K562 (cell line): ENCODE results near the gene ALDH16A1. TPM values are rescaled to one million over a fixed set of nuclear protein-coding genes. Genes with fewer than 3 reads are reported as not detected.
A peak's percentile ranks its signal among the peaks of the same experiment; 100 is the strongest.

Experiments
- ATAC-seq: fragments of 200-7000 bp; cut with Tn5 transposase; 3 replicates; pipeline ENCODE4 v1.9.1; 2020; ENCODE audit warnings: moderate library complexity
- BruUV-seq: library from RNA; stranded (reverse); fragments of 400-500 nt; replicated peaks from 2 replicates; lab custom pipeline; 2021; lab: Mats Ljungman, UMichigan
- CTCF ChIA-PET: fragments of 300-600 bp; formaldehyde crosslinking; extraction: SDS; loops from one replicate; lab custom pipeline; 2021; ENCODE audit warnings: low intra/inter-chr PET ratio; lab: Yijun Ruan, JAX
- POLR2A ChIA-PET: fragments of 300-600, 350-650 bp; sonication (Branson Sonifier 250); formaldehyde crosslinking; extraction: SDS; loops from one replicate; lab custom pipeline; 2021; ENCODE audit warnings: antibody characterized with exemption, inconsistent platforms; lab: Yijun Ruan, JAX
- DNase-seq, 4 experiments: peaks; one replicate each; pipeline versions ENCODE4 v3.0.0 to v3.0.0-alpha.2; 2011 to 2018; ENCODE audit warnings: low spot score in 3 of 4, mixed read lengths in 3 of 4; ENCODE audit errors: extremely low read depth in 1 of 4
- FAIRE-seq: peaks from 2 replicates; lab custom pipeline; 2011; peaks lifted over from hg19 to GRCh38; lab: Jason Lieb, UNC
- H2AFZ ChIP-seq: 2 replicates; pipeline ENCODE4 v1.6.0; 2011; ENCODE audit warnings: low read depth, low read length, control low read depth, inconsistent platforms
- H3K27ac ChIP-seq: fragments of 200-600 bp; 3 replicates; pipeline ENCODE4 v1.8.0; 2011; ENCODE audit warnings: low read depth, mild to moderate bottlenecking, control low read depth, inconsistent platforms, low read length, moderate library complexity, mixed read lengths; ENCODE audit errors: extremely low read depth
- H3K27me3 ChIP-seq, 2 experiments: fragments of 300-600 bp in 1 of 2; 2 replicates in 1 of 2; 3 replicates in 1 of 2; pipeline versions ENCODE4 v1.6.0 to v1.8.0; 2011; ENCODE audit warnings: inconsistent platforms in 2 of 2, low read length in 2 of 2, mild to moderate bottlenecking in 1 of 2, mixed read lengths in 1 of 2, moderate library complexity in 1 of 2; ENCODE audit not compliant: control insufficient read depth in 2 of 2, insufficient read depth in 2 of 2
- H3K36me3 ChIP-seq: fragments of 300-600 bp; 3 replicates; pipeline ENCODE4 v1.8.0; 2011; ENCODE audit warnings: mild to moderate bottlenecking, low read length, inconsistent platforms; ENCODE audit not compliant: control insufficient read depth, insufficient read depth
- H3K4me1 ChIP-seq, 2 experiments: fragments of 200-600 bp in 1 of 2; replicated peaks in 1 of 2; 2 replicates in 1 of 2; 3 replicates in 1 of 2; pipeline versions ENCODE4 v1.5.1 to v1.8.0; 2011; ENCODE audit warnings: inconsistent platforms in 2 of 2, low read length in 2 of 2, mild to moderate bottlenecking in 1 of 2, mixed read lengths in 1 of 2, moderate library complexity in 1 of 2; ENCODE audit not compliant: control insufficient read depth in 2 of 2, insufficient read depth in 2 of 2
- H3K4me2 ChIP-seq: 2 replicates; pipeline ENCODE4 v1.6.1; 2011; ENCODE audit warnings: low read length, control low read depth, inconsistent platforms, mixed read lengths; ENCODE audit not compliant: insufficient read depth
- H3K4me3 ChIP-seq: fragments of 200-600 bp; sonication (generic), shearing (Covaris generic); 2 replicates; pipeline ENCODE4 v1.5.1; 2016; ENCODE audit warnings: control low read depth, inconsistent platforms
- H3K79me2 ChIP-seq: fragments of 200-600 bp; 3 replicates; pipeline ENCODE4 v1.8.0; 2011; ENCODE audit warnings: low read length, inconsistent platforms; ENCODE audit not compliant: control insufficient read depth, insufficient read depth
- H3K9ac ChIP-seq, 2 experiments: 2 replicates each; pipeline versions ENCODE4 v1.6.0 to v1.6.1; 2011; ENCODE audit warnings: low read depth in 2 of 2, low read length in 2 of 2, control low read depth in 1 of 2, inconsistent platforms in 1 of 2, mild to moderate bottlenecking in 1 of 2, mixed read lengths in 1 of 2; ENCODE audit not compliant: insufficient read depth in 1 of 2
- H3K9me1 ChIP-seq: one replicate; pipeline ENCODE4 v1.6.0; 2011; ENCODE audit warnings: inconsistent platforms, mild to moderate bottlenecking, low read length, moderate library complexity; ENCODE audit not compliant: control insufficient read depth, insufficient read depth
- H3K9me3 ChIP-seq: replicated peaks from 2 replicates; pipeline ENCODE4 v1.5.1; 2011; ENCODE audit warnings: low read depth, low read length, inconsistent platforms; ENCODE audit not compliant: control insufficient read depth, insufficient read depth
- H4K20me1 ChIP-seq: replicated peaks from 2 replicates; pipeline ENCODE4 v1.6.1; 2011; ENCODE audit warnings: low read length, inconsistent platforms, mixed read lengths; ENCODE audit not compliant: control insufficient read depth, insufficient read depth
- FOXK2 ChIP-seq, 2 experiments: fragments of 450-650 bp; IDR thresholded peaks in 1 of 2; conservative IDR thresholded peaks in 1 of 2; 2 replicates each; pipeline ENCODE4 v1.6.1; 2016; ENCODE audit warnings: low read depth in 2 of 2, mild to moderate bottlenecking in 1 of 2
- MAFF ChIP-seq: IDR thresholded peaks from 2 replicates; pipeline ENCODE4 v1.6.1; 2012; ENCODE audit warnings: low read length, improper control_type of control experiment
- MED1 ChIP-seq: sonication (generic); formaldehyde crosslinking; IDR thresholded peaks from 2 replicates; pipeline ENCODE4 v1.8.1; 2023; ENCODE audit warnings: missing genetic modification reagents, borderline replicate concordance
- MYC ChIP-seq, 2 experiments: fragments of 250-450 bp in 1 of 2; sonication (Bioruptor Pico) in 1 of 2; IDR thresholded peaks; 2 replicates each; pipeline versions ENCODE4 v1.5.1 to v1.6.1; 2012 to 2021; ENCODE audit warnings: low read depth in 2 of 2, borderline replicate concordance in 1 of 2, improper control_type of control experiment in 1 of 2, low read length in 1 of 2, mild to moderate bottlenecking in 1 of 2, moderate library complexity in 1 of 2
- POLR2A ChIP-seq: fragments of 450-650 bp; conservative IDR thresholded peaks from 2 replicates; pipeline ENCODE4 v1.6.1; 2016
- POLR2AphosphoS5 ChIP-seq: IDR thresholded peaks from 2 replicates; pipeline ENCODE4 v1.6.1; 2011; ENCODE audit warnings: mild to moderate bottlenecking, low read depth, low read length, moderate library complexity; ENCODE audit not compliant: control insufficient read depth, insufficient read depth
- SRSF7 ChIP-seq: fragments of 200-400 bp; formaldehyde crosslinking; optimal IDR thresholded peaks from 2 replicates; pipeline ENCODE3; 2017; ENCODE audit warnings: mild to moderate bottlenecking, low read depth, low read length
- TARDBP ChIP-seq: fragments of 450-650 bp; IDR thresholded peaks from 2 replicates; pipeline ENCODE4 v1.6.1; 2016
- ZNF316 ChIP-seq: fragments of 450-650 bp; IDR thresholded peaks from 2 replicates; pipeline ENCODE4 v1.6.1; 2016
- ZNF695 ChIP-seq: fragments of 450-650 bp; formaldehyde crosslinking; IDR thresholded peaks from 2 replicates; pipeline ENCODE4 v1.4.0; 2020; ENCODE audit warnings: mild to moderate bottlenecking, moderate library complexity
- WGBS: fragments of 100-300 bp; shearing (Covaris generic); methylation state at CpG from one replicate; pipeline ENCODE4 v1.1.6; 2016; ENCODE audit warnings: low coverage, mixed read lengths; ENCODE audit not compliant: insufficient coverage; ENCODE audit errors: missing lambda C conversion rate; 5-methylcytosine and 5-hydroxymethylcytosine counted together
- in situ Hi-C: fragments of 300-500 bp; cut with MboI; formaldehyde crosslinking; loops from 4 replicates; pipeline ENCODE4 v1.15.0; 2018; ENCODE audit warnings: inconsistent platforms, mixed read lengths
- intact Hi-C: fragments of 100-400 bp; cut with micrococcal nuclease; formaldehyde crosslinking; loops from 2 replicates; pipeline ENCODE4 v1.14.2; 2022
- polyA plus RNA-seq, 8 experiments: library from polyadenylated mRNA; depleted of rRNA in 4 of 8; stranded (reverse) in 5 of 8; unstranded in 3 of 8; fragments of >200 nt; fragmentation: Nextera tagmentation in 2 of 8; fragmentation: Illumina TruSeq in 1 of 8; extraction: Ambion mirVana in 2 of 8; extraction: Trizol in 1 of 8; gene quantifications; 2 replicates each; pipeline versions ENCODE4 v1.2.1 to v1.2.3, GENCODE V29; 2011 to 2014; ENCODE audit warnings: inconsistent platforms in 1 of 8, missing spikeins in 1 of 8
- total RNA-seq, 7 experiments: library from RNA; depleted of rRNA in 6 of 7; stranded (reverse); fragments of >200 nt in 6 of 7; fragmentation: Illumina TruSeq in 2 of 7; extraction: Trizol in 2 of 7; gene quantifications; 2 replicates each; pipeline versions ENCODE4 v1.2.1 to v1.2.3, GENCODE V29; 2011 to 2021; ENCODE audit warnings: low replicate concordance in 1 of 7
- TF ChIP-seq, protein P1 (sequence below): fragments of 250-450 bp; sonication (Bioruptor Pico); IDR thresholded peaks from 2 replicates; pipeline ENCODE4 v1.5.1; 2021; ENCODE audit warnings: mild to moderate bottlenecking
- TF ChIP-seq, protein P2 (sequence below): fragments of 450-650 bp; formaldehyde crosslinking; IDR thresholded peaks from 2 replicates; pipeline ENCODE4 v1.4.0; 2020; ENCODE audit warnings: mild to moderate bottlenecking
- TF ChIP-seq, protein P3 (sequence below): sonication (generic); formaldehyde crosslinking; IDR thresholded peaks from 2 replicates; pipeline ENCODE4 v1.8.0; 2022; ENCODE audit warnings: mild to moderate bottlenecking, missing genetic modification reagents
- TF ChIP-seq, protein P4 (sequence below): fragments of 450-650 bp; IDR thresholded peaks from 2 replicates; pipeline ENCODE4 v1.7.0; 2016; ENCODE audit warnings: borderline replicate concordance

The ALDH16A1 gene
- total and polyA plus RNA-seq, 9 of the 15 experiments (the other 6 are each of a cell fraction or from before 2014, with no cell fraction given): 2.2 to 52.2 (median 7.6) TPM

DNA sequence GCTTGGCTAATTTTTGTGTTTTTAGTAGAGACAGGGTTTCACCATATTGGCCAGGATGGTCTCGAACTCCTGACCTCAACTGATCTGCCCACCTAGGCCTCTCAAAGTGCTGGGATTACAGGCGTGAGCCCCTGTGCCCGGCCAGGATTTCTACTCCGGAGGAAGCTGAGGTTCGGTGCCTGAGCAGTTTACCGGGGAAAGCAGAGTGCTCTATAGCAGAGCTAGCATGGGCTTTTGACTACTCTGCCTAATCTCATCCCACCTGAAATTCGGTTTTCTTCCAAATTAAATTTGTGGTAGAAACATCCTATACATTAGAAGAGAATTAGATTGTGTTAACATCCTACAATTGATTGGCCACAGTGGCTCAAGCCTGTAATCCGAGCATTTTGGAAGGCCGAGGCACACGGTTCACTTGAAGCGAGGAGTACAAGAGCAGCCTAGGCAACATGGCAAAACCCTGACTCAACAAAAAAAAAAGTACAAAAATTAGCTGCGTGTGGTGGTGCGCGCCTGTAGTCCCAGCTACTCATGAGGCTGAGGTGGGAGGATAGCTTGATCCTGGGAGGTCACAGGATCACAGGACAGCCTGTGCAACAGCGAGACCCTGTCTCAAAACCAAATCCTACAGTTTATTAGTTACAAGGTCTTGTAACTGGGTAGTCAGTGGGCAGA, 36.0 kb downstream of the ALDH16A1 start:
- peak overlapping the region; percentile 99 for H3K27ac ChIP-seq
- peaks cover 53% of the 10 kb centered on the region for H3K36me3 ChIP-seq
- H3K9ac ChIP-seq: peak overlapping the region; percentile 97 to 100
- no peaks in the 10 kb centered on the region for H3K9me3 ChIP-seq
- H3K27me3 ChIP-seq: no peaks in the 10 kb centered on the region
- H4K20me1 ChIP-seq: peaks cover 30% of the 10 kb centered on the region
- CTCF ChIA-PET: no interaction called here
- BruUV-seq: no TSS peak
- H2AFZ ChIP-seq: no peak overlapping the region
- H3K4me1 ChIP-seq: peaks cover 19 to 27% of the 10 kb centered on the region in 2 experiments; a peak in 3 of 5 replicates
- intact Hi-C loops (no loop called here), in situ Hi-C loops (no loop called here)
- peaks cover 3% of the 10 kb centered on the region for H3K9me1 ChIP-seq
- peaks cover 46% of the 10 kb centered on the region for H3K79me2 ChIP-seq
- DNase-seq (no peak), ATAC-seq (no peak), FAIRE-seq (no peak)
- H3K4me3 ChIP-seq: peak overlapping the region; percentile 100
- H3K4me2 ChIP-seq: peak overlapping the region; percentile 95
- under 1% methylated on average over 15 of the region's 15 CpGs for WGBS
- POLR2A ChIA-PET: interaction anchor here (0.5 to 3.0 kb wide), 20 partner anchors 8 to 829 kb away, joined by 3 to 16 read pairs (median 4); partner anchors contain the start of gene DKKL1
- TF ChIP-seq MAFF: peak; percentile 90
- TF ChIP-seq POLR2AphosphoS5: peak; percentile 34; the same call in 1 of the 2 replicates
- TF ChIP-seq POLR2A: peak; percentile 39
- TF ChIP-seq MYC (IDR thresholded peaks at IDR 0.05; ENCODE audit: low read depth, low read length): no peak
- TF ChIP-seq MYC (CRISPR knock-in tag; IDR thresholded peaks at IDR 0.05; ENCODE audit: borderline replicate concordance, low read depth): peak; percentile 18; the same call in 1 of the 2 replicates
- TF ChIP-seq MED1 (CRISPR knock-in tag): no peak
- TF ChIP-seq, protein P1, sequence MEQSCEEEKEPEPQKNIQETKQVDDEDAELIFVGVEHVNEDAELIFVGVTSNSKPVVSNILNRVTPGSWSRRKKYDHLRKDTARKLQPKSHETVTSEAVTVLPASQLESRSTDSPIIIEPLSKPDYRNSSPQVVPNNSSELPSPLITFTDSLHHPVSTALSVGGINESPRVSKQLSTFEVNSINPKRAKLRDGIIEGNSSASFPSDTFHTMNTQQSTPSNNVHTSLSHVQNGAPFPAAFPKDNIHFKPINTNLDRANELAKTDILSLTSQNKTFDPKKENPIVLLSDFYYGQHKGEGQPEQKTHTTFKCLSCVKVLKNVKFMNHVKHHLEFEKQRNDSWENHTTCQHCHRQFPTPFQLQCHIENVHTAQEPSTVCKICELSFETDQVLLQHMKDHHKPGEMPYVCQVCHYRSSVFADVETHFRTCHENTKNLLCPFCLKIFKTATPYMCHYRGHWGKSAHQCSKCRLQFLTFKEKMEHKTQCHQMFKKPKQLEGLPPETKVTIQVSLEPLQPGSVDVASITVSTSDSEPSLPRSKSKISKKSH (CRISPR knock-in tag): no peak
- no peak for TF ChIP-seq SRSF7
- TF ChIP-seq, protein P2, sequence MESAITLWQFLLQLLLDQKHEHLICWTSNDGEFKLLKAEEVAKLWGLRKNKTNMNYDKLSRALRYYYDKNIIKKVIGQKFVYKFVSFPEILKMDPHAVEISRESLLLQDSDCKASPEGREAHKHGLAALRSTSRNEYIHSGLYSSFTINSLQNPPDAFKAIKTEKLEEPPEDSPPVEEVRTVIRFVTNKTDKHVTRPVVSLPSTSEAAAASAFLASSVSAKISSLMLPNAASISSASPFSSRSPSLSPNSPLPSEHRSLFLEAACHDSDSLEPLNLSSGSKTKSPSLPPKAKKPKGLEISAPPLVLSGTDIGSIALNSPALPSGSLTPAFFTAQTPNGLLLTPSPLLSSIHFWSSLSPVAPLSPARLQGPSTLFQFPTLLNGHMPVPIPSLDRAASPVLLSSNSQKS: no peak
- TF ChIP-seq, protein P3, sequence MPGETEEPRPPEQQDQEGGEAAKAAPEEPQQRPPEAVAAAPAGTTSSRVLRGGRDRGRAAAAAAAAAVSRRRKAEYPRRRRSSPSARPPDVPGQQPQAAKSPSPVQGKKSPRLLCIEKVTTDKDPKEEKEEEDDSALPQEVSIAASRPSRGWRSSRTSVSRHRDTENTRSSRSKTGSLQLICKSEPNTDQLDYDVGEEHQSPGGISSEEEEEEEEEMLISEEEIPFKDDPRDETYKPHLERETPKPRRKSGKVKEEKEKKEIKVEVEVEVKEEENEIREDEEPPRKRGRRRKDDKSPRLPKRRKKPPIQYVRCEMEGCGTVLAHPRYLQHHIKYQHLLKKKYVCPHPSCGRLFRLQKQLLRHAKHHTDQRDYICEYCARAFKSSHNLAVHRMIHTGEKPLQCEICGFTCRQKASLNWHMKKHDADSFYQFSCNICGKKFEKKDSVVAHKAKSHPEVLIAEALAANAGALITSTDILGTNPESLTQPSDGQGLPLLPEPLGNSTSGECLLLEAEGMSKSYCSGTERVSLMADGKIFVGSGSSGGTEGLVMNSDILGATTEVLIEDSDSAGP (CRISPR knock-in tag): no peak
- TF ChIP-seq ZNF695: no peak
- no peak for TF ChIP-seq TARDBP
- no peak for TF ChIP-seq FOXK2 (conservative IDR thresholded peaks at IDR 0.05 in 1 of 2, IDR thresholded peaks at IDR 0.05 in 1 of 2; ENCODE audit: low read depth in 2 of 2)
- TF ChIP-seq, protein P4, sequence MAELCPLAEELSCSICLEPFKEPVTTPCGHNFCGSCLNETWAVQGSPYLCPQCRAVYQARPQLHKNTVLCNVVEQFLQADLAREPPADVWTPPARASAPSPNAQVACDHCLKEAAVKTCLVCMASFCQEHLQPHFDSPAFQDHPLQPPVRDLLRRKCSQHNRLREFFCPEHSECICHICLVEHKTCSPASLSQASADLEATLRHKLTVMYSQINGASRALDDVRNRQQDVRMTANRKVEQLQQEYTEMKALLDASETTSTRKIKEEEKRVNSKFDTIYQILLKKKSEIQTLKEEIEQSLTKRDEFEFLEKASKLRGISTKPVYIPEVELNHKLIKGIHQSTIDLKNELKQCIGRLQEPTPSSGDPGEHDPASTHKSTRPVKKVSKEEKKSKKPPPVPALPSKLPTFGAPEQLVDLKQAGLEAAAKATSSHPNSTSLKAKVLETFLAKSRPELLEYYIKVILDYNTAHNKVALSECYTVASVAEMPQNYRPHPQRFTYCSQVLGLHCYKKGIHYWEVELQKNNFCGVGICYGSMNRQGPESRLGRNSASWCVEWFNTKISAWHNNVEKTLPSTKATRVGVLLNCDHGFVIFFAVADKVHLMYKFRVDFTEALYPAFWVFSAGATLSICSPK: no peak
- peak; percentile 98 for TF ChIP-seq ZNF316
